ENCODE results near the gene FAM120B.
"Not testable (repeated sequence)": the region's sequence is repeated elsewhere in the genome, so short reads cannot be mapped to it uniquely, and the experiment has no call there.

Gene FAM120B

GRCh38 chr6:170344631-170345576, 38.3 kb downstream of the FAM120B start:
- Histone ChIP-seq H3K27ac (ENCODE audit: low read depth, low read length) (no peak overlapping the region), H3K9ac (ENCODE audit: low read length) (no peak overlapping the region), H3K4me3 (ENCODE audit: low read length) (no peak overlapping the region), H3K27me3 (ENCODE audit: control insufficient read depth, insufficient read depth, low read length) (no peaks in the 10 kb centered on the region), H3K36me3 (ENCODE audit: control insufficient read depth, insufficient read depth, low read length) (peaks cover 22% of the 10 kb centered on the region), H3K4me1 (ENCODE audit: control insufficient read depth, insufficient read depth, low read length) (no peaks in the 10 kb centered on the region)

- peaks cover 30% of the 10 kb centered on the region for H3K36me3 ChIP-seq (ENCODE audit: control insufficient read depth, insufficient read depth, low read length)
- H3K9ac ChIP-seq (ENCODE audit: low read length), result no peak overlapping the region
- no peaks in the 10 kb centered on the region for H3K27me3 ChIP-seq (ENCODE audit: control insufficient read depth, insufficient read depth, low read length)
- no peak overlapping the region for H3K27ac ChIP-seq (ENCODE audit: low read depth, low read length)
- no peak overlapping the region for H3K4me3 ChIP-seq (ENCODE audit: low read length)
- H3K4me1 ChIP-seq (ENCODE audit: control insufficient read depth, insufficient read depth, low read length), result no peaks in the 10 kb centered on the region
Measured at GRCh38 chr6:170345662-170346061, 39.1 kb downstream of the FAM120B start.

- H3K4me3 ChIP-seq (ENCODE audit: low read length), result no peak overlapping the region
- no peaks in the 10 kb centered on the region for H3K27me3 ChIP-seq (ENCODE audit: control insufficient read depth, insufficient read depth, low read length)
- H3K9ac ChIP-seq (ENCODE audit: low read length), result no peak overlapping the region
- no peaks in the 10 kb centered on the region for H3K4me1 ChIP-seq (ENCODE audit: control insufficient read depth, insufficient read depth, low read length)
- H3K27ac ChIP-seq (ENCODE audit: low read depth, low read length), result no peak overlapping the region
- H3K36me3 ChIP-seq (ENCODE audit: control insufficient read depth, insufficient read depth, low read length), result peaks cover 33% of the 10 kb centered on the region
Measured at GRCh38 chr6:170346649-170347048, 40.1 kb downstream of the FAM120B start.

DNA sequence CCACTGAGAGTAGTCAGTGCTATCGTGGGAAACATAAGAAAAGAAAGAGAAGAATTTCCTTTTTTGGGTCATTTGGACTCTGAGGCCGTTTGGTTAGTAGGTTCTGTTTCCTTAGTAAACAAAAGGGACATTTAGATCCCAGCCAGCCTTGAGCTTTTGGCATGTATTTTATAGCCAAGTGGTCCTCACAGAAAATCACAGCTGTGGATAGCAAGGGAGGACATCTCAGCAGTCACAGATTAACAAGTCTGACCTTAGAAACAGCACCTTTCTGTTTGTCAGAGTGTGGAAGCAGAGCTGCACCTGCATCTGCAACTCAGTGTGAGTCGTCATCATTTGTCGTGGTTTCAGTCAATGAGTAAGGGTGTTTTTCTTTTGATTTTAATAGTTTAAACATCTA, 40.5 kb downstream of the FAM120B start:
- no peak overlapping the region for H3K4me3 ChIP-seq (ENCODE audit: low read length)
- no peak overlapping the region for H3K9ac ChIP-seq (ENCODE audit: low read length)
- no peaks in the 10 kb centered on the region for H3K4me1 ChIP-seq (ENCODE audit: control insufficient read depth, insufficient read depth, low read length)
- H3K27me3 ChIP-seq (ENCODE audit: control insufficient read depth, insufficient read depth, low read length), result no peaks in the 10 kb centered on the region
- no peak overlapping the region for H3K27ac ChIP-seq (ENCODE audit: low read depth, low read length)
- peaks cover 33% of the 10 kb centered on the region for H3K36me3 ChIP-seq (ENCODE audit: control insufficient read depth, insufficient read depth, low read length)

DNA sequence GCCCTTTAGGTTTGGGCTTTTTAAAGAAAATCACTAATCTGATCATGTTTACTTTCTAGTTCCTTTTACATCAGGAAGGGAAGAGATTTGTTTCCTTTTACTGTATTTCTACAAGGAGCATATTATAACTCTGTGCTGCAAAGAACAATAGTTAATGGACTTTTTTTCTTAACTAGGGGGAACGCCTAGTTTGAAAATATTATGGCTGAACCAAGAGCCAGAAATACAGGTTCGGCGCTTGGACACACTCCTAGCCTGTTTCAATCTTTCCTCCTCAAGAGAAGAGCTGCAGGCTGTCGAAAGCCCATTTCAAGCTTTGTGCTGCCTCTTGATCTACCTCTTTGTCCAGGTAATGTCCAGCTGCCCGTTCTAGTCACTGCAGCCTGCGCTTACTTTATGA, 41.4 kb downstream of the FAM120B start:
- no peak overlapping the region for H3K4me3 ChIP-seq (ENCODE audit: low read length)
- no peak overlapping the region for H3K27ac ChIP-seq (ENCODE audit: low read depth, low read length)
- H3K36me3 ChIP-seq (ENCODE audit: control insufficient read depth, insufficient read depth, low read length), result peaks cover 33% of the 10 kb centered on the region
- no peaks in the 10 kb centered on the region for H3K4me1 ChIP-seq (ENCODE audit: control insufficient read depth, insufficient read depth, low read length)
- H3K9ac ChIP-seq (ENCODE audit: low read length), result no peak overlapping the region
- H3K27me3 ChIP-seq (ENCODE audit: control insufficient read depth, insufficient read depth, low read length), result no peaks in the 10 kb centered on the region

GRCh38 chr6:170351456-170351855, 44.9 kb downstream of the FAM120B start:
- H3K27ac ChIP-seq (ENCODE audit: low read depth, low read length); H3K4me3 ChIP-seq (ENCODE audit: low read length); H3K4me1 ChIP-seq (ENCODE audit: control insufficient read depth, insufficient read depth, low read length); H3K9ac ChIP-seq (ENCODE audit: low read length); H3K27me3 ChIP-seq (ENCODE audit: control insufficient read depth, insufficient read depth, low read length): not testable (repeated sequence)
- H3K36me3 ChIP-seq (ENCODE audit: control insufficient read depth, insufficient read depth, low read length), result peaks cover 24% of the 10 kb centered on the region

- H3K9ac ChIP-seq (ENCODE audit: low read length); H3K4me1 ChIP-seq (ENCODE audit: control insufficient read depth, insufficient read depth, low read length); H3K27ac ChIP-seq (ENCODE audit: low read depth, low read length); H3K27me3 ChIP-seq (ENCODE audit: control insufficient read depth, insufficient read depth, low read length); H3K4me3 ChIP-seq (ENCODE audit: low read length): not testable (repeated sequence)
- peaks cover 16% of the 10 kb centered on the region for H3K36me3 ChIP-seq (ENCODE audit: control insufficient read depth, insufficient read depth, low read length)
Measured at GRCh38 chr6:170355190-170355589, 48.6 kb downstream of the FAM120B start.

DNA sequence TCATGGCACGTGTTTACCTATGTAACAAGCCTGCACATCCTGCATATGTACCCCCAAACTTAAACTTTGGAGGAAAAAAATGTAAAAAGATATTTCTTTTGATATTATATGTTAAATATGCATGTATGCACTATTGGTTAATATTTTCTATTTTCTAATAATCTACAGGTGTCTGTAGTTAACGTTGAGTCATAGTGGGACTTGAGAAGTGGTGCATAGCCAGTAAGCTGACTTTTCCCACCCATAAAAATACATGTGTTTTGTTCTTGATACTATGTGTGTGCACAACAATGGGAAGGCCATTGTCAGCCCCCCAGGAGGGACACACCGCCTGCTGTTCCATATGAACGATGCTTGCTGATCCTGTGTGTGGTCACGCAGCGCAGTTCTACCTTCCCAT, 49.1 kb downstream of the FAM120B start:
- Histone ChIP-seq H3K4me1 (ENCODE audit: control insufficient read depth, insufficient read depth, low read length) (no peaks in the 10 kb centered on the region), H3K27me3 (ENCODE audit: control insufficient read depth, insufficient read depth, low read length) (no peaks in the 10 kb centered on the region), H3K36me3 (ENCODE audit: control insufficient read depth, insufficient read depth, low read length) (peaks cover 12% of the 10 kb centered on the region), H3K9ac (ENCODE audit: low read length) (no peak overlapping the region), H3K27ac (ENCODE audit: low read depth, low read length) (no peak overlapping the region), H3K4me3 (ENCODE audit: low read length) (no peak overlapping the region)

DNA sequence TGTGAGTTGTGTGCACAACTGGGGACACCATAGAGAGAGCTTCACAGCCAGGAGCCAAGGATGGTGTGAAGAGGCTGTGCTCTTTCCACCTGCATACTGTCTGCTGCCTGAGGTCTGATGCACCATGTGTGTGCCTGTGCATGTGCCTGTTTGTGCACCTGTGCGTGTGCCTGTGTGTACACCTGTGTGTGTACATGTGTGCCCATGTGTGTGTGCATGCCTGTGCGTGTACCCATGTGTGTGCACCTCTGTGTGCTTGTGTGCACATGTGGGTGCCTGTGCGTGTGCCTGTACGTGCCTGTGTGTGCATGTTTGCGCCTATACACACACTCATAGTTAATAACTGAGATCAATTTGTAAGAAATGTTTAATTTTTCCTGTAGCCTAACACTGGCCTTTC, 51.3 kb downstream of the FAM120B start:
- no peaks in the 10 kb centered on the region for H3K27me3 ChIP-seq (ENCODE audit: control insufficient read depth, insufficient read depth, low read length)
- no peak overlapping the region for H3K9ac ChIP-seq (ENCODE audit: low read length)
- H3K36me3 ChIP-seq (ENCODE audit: control insufficient read depth, insufficient read depth, low read length), result peaks cover 9% of the 10 kb centered on the region
- H3K4me3 ChIP-seq (ENCODE audit: low read length), result no peak overlapping the region
- no peaks in the 10 kb centered on the region for H3K4me1 ChIP-seq (ENCODE audit: control insufficient read depth, insufficient read depth, low read length)
- H3K27ac ChIP-seq (ENCODE audit: low read depth, low read length), result no peak overlapping the region

DNA sequence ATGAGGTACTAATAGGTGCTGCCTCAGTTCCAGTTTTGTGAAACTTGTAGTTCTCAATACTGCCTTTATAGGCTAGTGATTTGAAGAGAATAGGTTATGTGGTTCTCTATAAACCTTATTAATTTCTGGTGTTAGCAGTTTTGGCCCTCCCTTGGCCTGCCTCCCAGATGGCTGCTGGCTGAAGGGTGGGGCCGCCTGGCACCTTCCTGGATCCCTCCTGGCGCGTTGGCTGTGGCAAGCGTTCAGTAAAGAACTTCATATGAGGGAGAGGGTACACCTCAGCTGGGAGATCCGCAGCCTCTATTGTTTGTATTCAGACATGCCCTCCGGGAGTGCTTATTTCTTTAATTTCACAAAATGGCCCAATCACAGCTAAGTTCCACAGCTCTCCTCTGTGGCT, 51.9 kb downstream of the FAM120B start:
- H3K36me3 ChIP-seq (ENCODE audit: control insufficient read depth, insufficient read depth, low read length), result peaks cover 9% of the 10 kb centered on the region
- H3K4me3 ChIP-seq (ENCODE audit: low read length), result no peak overlapping the region
- H3K4me1 ChIP-seq (ENCODE audit: control insufficient read depth, insufficient read depth, low read length), result no peaks in the 10 kb centered on the region
- H3K27ac ChIP-seq (ENCODE audit: low read depth, low read length), result no peak overlapping the region
- H3K27me3 ChIP-seq (ENCODE audit: control insufficient read depth, insufficient read depth, low read length), result no peaks in the 10 kb centered on the region
- no peak overlapping the region for H3K9ac ChIP-seq (ENCODE audit: low read length)

- Histone ChIP-seq H3K4me3 (ENCODE audit: low read length) (no peak overlapping the region), H3K27ac (ENCODE audit: low read depth, low read length) (no peak overlapping the region), H3K9ac (ENCODE audit: low read length) (no peak overlapping the region), H3K4me1 (ENCODE audit: control insufficient read depth, insufficient read depth, low read length) (no peaks in the 10 kb centered on the region), H3K36me3 (ENCODE audit: control insufficient read depth, insufficient read depth, low read length) (peaks cover 13% of the 10 kb centered on the region), H3K27me3 (ENCODE audit: control insufficient read depth, insufficient read depth, low read length) (no peaks in the 10 kb centered on the region)
Measured at GRCh38 chr6:170360476-170360875, 53.9 kb downstream of the FAM120B start.

DNA sequence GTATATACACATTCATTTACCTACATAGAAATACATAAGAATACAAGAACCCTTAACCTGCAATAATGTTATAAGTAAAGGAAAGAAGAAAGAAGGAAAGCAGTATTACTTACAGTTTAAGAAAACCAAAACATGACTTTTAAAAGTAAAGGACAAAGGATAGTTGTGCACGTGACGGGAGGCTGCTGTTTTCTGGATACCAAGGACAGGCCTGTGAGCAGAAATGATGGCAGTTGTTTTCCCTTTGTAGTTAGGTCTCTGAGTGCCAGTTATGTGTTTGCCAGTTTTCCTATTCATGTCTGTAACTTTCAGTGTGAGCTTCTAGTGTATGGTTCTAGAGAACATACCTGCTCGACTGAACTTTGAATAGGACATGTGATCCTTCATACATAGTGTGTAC, 54.8 kb downstream of the FAM120B start:
- H3K36me3 ChIP-seq (ENCODE audit: control insufficient read depth, insufficient read depth, low read length), result peaks cover 13% of the 10 kb centered on the region
- no peak overlapping the region for H3K4me3 ChIP-seq (ENCODE audit: low read length)

DNA sequence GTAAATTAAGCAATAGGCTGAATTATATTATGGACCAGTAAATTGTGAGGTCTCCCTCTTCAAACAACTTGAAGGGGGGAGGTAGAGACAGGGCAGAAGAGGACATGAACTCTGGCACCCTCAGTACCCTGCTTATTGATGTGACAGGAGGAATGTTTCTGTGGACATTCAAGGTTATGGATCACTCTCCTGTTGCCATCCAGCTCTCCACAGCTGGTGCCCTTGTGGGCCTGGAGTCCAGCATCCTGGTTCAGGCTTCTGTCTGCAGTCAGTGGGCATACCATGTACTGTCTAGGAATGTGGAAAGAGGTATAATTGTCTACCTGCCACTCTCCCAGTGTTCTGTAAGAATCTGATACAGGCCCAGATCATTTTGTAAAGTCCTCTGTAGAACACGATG, 55.6 kb downstream of the FAM120B start:
- H3K27ac ChIP-seq (ENCODE audit: low read depth, low read length), result no peak overlapping the region
- peaks cover 13% of the 10 kb centered on the region for H3K36me3 ChIP-seq (ENCODE audit: control insufficient read depth, insufficient read depth, low read length)
- H3K4me1 ChIP-seq (ENCODE audit: control insufficient read depth, insufficient read depth, low read length), result no peaks in the 10 kb centered on the region
- no peak overlapping the region for H3K9ac ChIP-seq (ENCODE audit: low read length)
- H3K27me3 ChIP-seq (ENCODE audit: control insufficient read depth, insufficient read depth, low read length), result no peaks in the 10 kb centered on the region
- H3K4me3 ChIP-seq (ENCODE audit: low read length), result no peak overlapping the region

More for the DNA sequence above, 54.8 kb downstream of the FAM120B start:
- Histone ChIP-seq H3K27ac (ENCODE audit: low read depth, low read length) (no peak overlapping the region), H3K27me3 (ENCODE audit: control insufficient read depth, insufficient read depth, low read length) (no peaks in the 10 kb centered on the region), H3K4me1 (ENCODE audit: control insufficient read depth, insufficient read depth, low read length) (no peaks in the 10 kb centered on the region), H3K9ac (ENCODE audit: low read length) (no peak overlapping the region)
